Gastroesophageal sphincter (tissue), 2 donors: ENCODE results near the gene MAP7.

Experiments
- POLR2A ChIP-seq, 2 donors: fragments of 450-650 bp; IDR thresholded peaks; one replicate each; pipeline ENCODE4 v1.6.1; 2017; ENCODE audit warnings: antibody characterized with exemption in 2 of 2, mild to moderate bottlenecking in 2 of 2, moderate library complexity in 1 of 2
- POLR2AphosphoS5 ChIP-seq: sonication (generic); formaldehyde crosslinking; IDR thresholded peaks from one replicate; pipeline ENCODE4 v1.6.1; 2017; ENCODE audit warnings: antibody characterized with exemption

DNA sequence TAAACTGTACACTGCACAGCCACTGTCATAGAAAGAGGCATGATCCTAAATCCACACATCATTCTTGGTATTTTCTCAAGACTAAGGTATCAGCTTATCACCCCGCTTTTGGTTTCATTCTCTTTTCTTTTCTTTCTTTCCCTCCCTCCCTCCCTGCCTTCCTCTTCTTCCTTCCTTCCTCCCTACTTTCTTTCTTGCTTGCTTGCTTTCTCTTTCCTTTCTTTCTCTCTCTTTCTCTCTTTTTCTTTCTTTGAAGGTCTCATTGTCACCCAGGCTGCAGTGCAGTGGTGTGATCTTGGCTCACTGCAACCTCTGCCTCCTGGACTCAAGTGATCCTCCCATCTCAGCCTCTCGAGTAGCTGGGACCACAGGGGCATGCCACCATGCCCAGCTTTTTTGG, 81.1 kb downstream of the MAP7 start:
- TF ChIP-seq POLR2A (IDR thresholded peaks at IDR 0.05) (no peak), POLR2AphosphoS5 (no peak)
